BJ (cell line): ENCODE results near the gene NTNG1. TPM values are rescaled to one million over a fixed set of nuclear protein-coding genes. Genes with fewer than 3 reads are reported as not detected.

Experiments used
- CTCF ChIA-PET: fragments of 350-600 bp; formaldehyde crosslinking; extraction: SDS; loops from one replicate; lab custom pipeline; 2021; ENCODE audit warnings: antibody characterized with exemption, inconsistent platforms; lab: Yijun Ruan, JAX
- POLR2A ChIA-PET: fragments of 300-600 bp; sonication (Branson Sonifier 250); formaldehyde crosslinking; extraction: SDS; loops from one replicate; lab custom pipeline; 2021; ENCODE audit warnings: antibody characterized with exemption; lab: Charles Lee
- DNase-seq: peaks from one replicate; pipeline ENCODE4 v3.0.0-alpha.2; 2011; ENCODE audit warnings: low read depth
- H3K27me3 ChIP-seq: 2 replicates; pipeline ENCODE4 v1.6.0; 2011; ENCODE audit warnings: low read length; ENCODE audit not compliant: control insufficient read depth, insufficient read depth
- H3K36me3 ChIP-seq: 2 replicates; pipeline ENCODE4 v1.5.1; 2011; ENCODE audit warnings: low read length; ENCODE audit not compliant: control insufficient read depth, insufficient read depth
- H3K4me3 ChIP-seq: 2 replicates; pipeline ENCODE4 v1.5.1; 2011; ENCODE audit warnings: low read depth, mild to moderate bottlenecking, control low read depth, low read length
- polyA plus RNA-seq: library from polyadenylated mRNA; depleted of rRNA; stranded (reverse); fragments of >200 nt; gene quantifications from 2 replicates; pipeline ENCODE4 v1.2.3, GENCODE V29; 2011
- TF ChIP-seq, protein P1 (sequence below): IDR thresholded peaks from 2 replicates; pipeline ENCODE4 v1.5.1; 2011; ENCODE audit warnings: low read depth, mild to moderate bottlenecking, control low read depth, inconsistent platforms, low read length, moderate library complexity; ENCODE audit not compliant: insufficient read depth

Gene NTNG1
- polyA plus RNA-seq, 1 experiment: 3.3 TPM

GRCh38 chr1:107433635-107434360, 293.0 kb downstream of the NTNG1 start:
- TF ChIP-seq, protein P1, sequence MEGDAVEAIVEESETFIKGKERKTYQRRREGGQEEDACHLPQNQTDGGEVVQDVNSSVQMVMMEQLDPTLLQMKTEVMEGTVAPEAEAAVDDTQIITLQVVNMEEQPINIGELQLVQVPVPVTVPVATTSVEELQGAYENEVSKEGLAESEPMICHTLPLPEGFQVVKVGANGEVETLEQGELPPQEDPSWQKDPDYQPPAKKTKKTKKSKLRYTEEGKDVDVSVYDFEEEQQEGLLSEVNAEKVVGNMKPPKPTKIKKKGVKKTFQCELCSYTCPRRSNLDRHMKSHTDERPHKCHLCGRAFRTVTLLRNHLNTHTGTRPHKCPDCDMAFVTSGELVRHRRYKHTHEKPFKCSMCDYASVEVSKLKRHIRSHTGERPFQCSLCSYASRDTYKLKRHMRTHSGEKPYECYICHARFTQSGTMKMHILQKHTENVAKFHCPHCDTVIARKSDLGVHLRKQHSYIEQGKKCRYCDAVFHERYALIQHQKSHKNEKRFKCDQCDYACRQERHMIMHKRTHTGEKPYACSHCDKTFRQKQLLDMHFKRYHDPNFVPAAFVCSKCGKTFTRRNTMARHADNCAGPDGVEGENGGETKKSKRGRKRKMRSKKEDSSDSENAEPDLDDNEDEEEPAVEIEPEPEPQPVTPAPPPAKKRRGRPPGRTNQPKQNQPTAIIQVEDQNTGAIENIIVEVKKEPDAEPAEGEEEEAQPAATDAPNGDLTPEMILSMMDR: no peak
- POLR2A ChIA-PET: no interaction called here
- H3K4me3 ChIP-seq: no peak overlapping the region
- CTCF ChIA-PET: no interaction called here
- no peak for DNase-seq
- no peaks in the 10 kb centered on the region for H3K36me3 ChIP-seq
- no peaks in the 10 kb centered on the region for H3K27me3 ChIP-seq

DNA sequence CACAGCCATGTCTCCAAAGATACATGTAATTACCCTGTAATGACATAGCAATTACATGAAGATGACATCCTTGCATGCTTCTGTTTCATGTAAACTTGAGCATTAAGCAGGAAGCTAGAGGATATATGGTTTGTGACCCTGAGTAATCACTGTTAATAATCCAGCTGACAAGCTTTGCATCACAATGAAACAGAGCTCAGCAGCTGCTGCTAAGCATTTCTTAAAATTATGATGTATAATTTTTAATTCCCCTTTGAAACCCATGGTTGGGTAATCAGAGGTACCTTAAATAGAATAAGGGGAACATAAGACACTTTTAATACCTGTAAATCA, 293.5 kb downstream of the NTNG1 start:
- H3K27me3 ChIP-seq: no peaks in the 10 kb centered on the region
- no peak overlapping the region for H3K4me3 ChIP-seq
- POLR2A ChIA-PET: no interaction called here
- no peaks in the 10 kb centered on the region for H3K36me3 ChIP-seq
- CTCF ChIA-PET: no interaction called here
- no peak for DNase-seq
- TF ChIP-seq, protein P1: no peak

GRCh38 chr1:107436552-107437241, 295.9 kb downstream of the NTNG1 start:
- no peak for DNase-seq
- Histone ChIP-seq H3K27me3 (no peaks in the 10 kb centered on the region), H3K36me3 (no peaks in the 10 kb centered on the region), H3K4me3 (no peak overlapping the region)
- TF ChIP-seq, protein P1: no peak
- POLR2A ChIA-PET: no interaction called here
- CTCF ChIA-PET: interaction anchor here (1.0 kb wide), 1 partner anchor 9 kb away, joined by 7 read pairs; no protein-coding TSS in a partner anchor

DNA sequence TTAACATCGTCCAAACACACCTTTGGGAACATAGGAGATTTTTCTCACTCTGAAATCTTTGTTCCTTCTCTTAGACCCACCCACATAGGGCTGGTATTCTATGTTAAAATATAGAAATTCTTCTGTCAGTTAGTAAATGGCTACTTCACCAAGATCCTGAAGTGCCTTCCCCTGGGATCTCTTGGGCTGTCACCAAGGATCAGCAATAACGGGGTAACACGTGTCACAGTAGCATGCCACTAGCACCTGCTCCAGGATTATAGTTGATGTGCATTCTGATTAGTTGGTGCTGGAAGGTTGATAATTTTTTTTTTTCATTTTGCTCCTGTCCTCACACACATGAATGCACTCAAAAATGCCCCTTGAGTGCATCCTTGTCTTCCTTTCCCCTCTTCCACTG, 298.7 kb downstream of the NTNG1 start:
- no peak for DNase-seq
- no peaks in the 10 kb centered on the region for H3K27me3 ChIP-seq
- no peak overlapping the region for H3K4me3 ChIP-seq
- ChIA-PET POLR2A (no interaction called here), CTCF (interaction anchor here (1.7 kb wide), 1 partner anchor 9 kb away, joined by 5 read pairs; no protein-coding TSS in a partner anchor)
- H3K36me3 ChIP-seq: no peaks in the 10 kb centered on the region
- TF ChIP-seq, protein P1: no peak

GRCh38 chr1:107442551-107442950, 301.7 kb downstream of the NTNG1 start:
- ChIA-PET CTCF (interaction anchor here (0.9 to 1.2 kb wide), 3 partner anchors 11 to 15 kb away, joined by 3 to 4 read pairs (median 3); no protein-coding TSS in a partner anchor), POLR2A (no interaction called here)
- Histone ChIP-seq H3K27me3 (no peaks in the 10 kb centered on the region), H3K36me3 (no peaks in the 10 kb centered on the region), H3K4me3 (no peak overlapping the region)
- DNase-seq: no peak
- TF ChIP-seq, protein P1: no peak
